H1 (cell line): Measurements from ENCODE around the gene PTPRE.

ENCODE experiments used
- EZH2 ChIP-seq: fragments of 200-600 bp; sonication (generic); IDR thresholded peaks from 2 replicates; pipeline ENCODE4 v1.7.1; 2012; ENCODE audit warnings: low read depth, mild to moderate bottlenecking, moderate library complexity, low read length, inconsistent platforms; ENCODE audit not compliant: severe bottlenecking
- GABPA ChIP-seq: IDR thresholded peaks from 2 replicates; pipeline ENCODE4 v1.6.1; 2011; ENCODE audit warnings: mild to moderate bottlenecking, low read length, moderate library complexity, borderline replicate concordance; ENCODE audit not compliant: insufficient read depth
- JUN ChIP-seq: IDR thresholded peaks from 2 replicates; pipeline ENCODE4 v1.6.1; 2011; ENCODE audit warnings: low read depth, mild to moderate bottlenecking, improper control_type of control experiment, low read length

GRCh38 chr10:127860592-127860991 is 46.3 kb upstream of the PTPRE start:
- TF ChIP-seq GABPA, result no peak
- TF ChIP-seq JUN, result no peak
- TF ChIP-seq EZH2, result no peak
